Karpas-422 (cell line): ENCODE results near the gene ZNF785. TPM values are rescaled to one million over a fixed set of nuclear protein-coding genes. Genes with fewer than 3 reads are reported as not detected.

Experiments
- DNase-seq: peaks from one replicate; pipeline ENCODE4 v3.0.0-alpha.2; 2015
- H2AFZ ChIP-seq: fragments of 200-600 bp; sonication (generic); 2 replicates; pipeline ENCODE4 v1.6.1; 2014; ENCODE audit warnings: antibody characterized with exemption, low read length, mixed read lengths
- H3K27ac ChIP-seq: fragments of 200-600 bp; sonication (generic); 2 replicates; pipeline ENCODE4 v1.5.1; 2014; ENCODE audit warnings: mild to moderate bottlenecking, low read length, moderate library complexity
- H3K27me3 ChIP-seq: fragments of 200-600 bp; sonication (generic); 2 replicates; pipeline ENCODE4 v1.6.1; 2014; ENCODE audit warnings: low read length, mixed read lengths
- H3K36me3 ChIP-seq: fragments of 200-600 bp; sonication (generic); 2 replicates; pipeline ENCODE4 v1.6.1; 2014; ENCODE audit warnings: low read length, mixed read lengths; ENCODE audit not compliant: insufficient read depth
- H3K4me1 ChIP-seq: fragments of 200-600 bp; sonication (generic); 2 replicates; pipeline ENCODE4 v1.6.1; 2014; ENCODE audit warnings: mild to moderate bottlenecking, low read length, mixed read lengths
- H3K4me2 ChIP-seq: fragments of 200-600 bp; sonication (generic); 2 replicates; pipeline ENCODE4 v1.6.1; 2014; ENCODE audit warnings: low read length, low read depth, mild to moderate bottlenecking; ENCODE audit not compliant: poor library complexity, severe bottlenecking
- H3K4me3 ChIP-seq: fragments of 200-600 bp; sonication (generic); 2 replicates; pipeline ENCODE4 v1.5.1; 2014; ENCODE audit warnings: mild to moderate bottlenecking, antibody characterized with exemption, low read length, mixed read lengths
- H3K79me2 ChIP-seq: fragments of 200-600 bp; sonication (generic); 2 replicates; pipeline ENCODE4 v1.6.1; 2014; ENCODE audit warnings: mild to moderate bottlenecking, low read length, mixed read lengths
- H3K9ac ChIP-seq: fragments of 200-600 bp; sonication (generic); 2 replicates; pipeline ENCODE4 v1.6.0; 2014; ENCODE audit warnings: low read length
- H3K9me2 ChIP-seq: fragments of 200-600 bp; sonication (generic), shearing (Covaris generic); replicated peaks from 2 replicates; pipeline ENCODE4 v1.6.0; 2014; ENCODE audit warnings: mild to moderate bottlenecking, low read length, moderate library complexity; ENCODE audit not compliant: insufficient read depth
- H3K9me3 ChIP-seq: fragments of 300-700, 200-600 bp; sonication (generic); 2 replicates; pipeline ENCODE4 v1.6.1; 2014; ENCODE audit warnings: low read length, mixed read lengths
- H4K20me1 ChIP-seq: fragments of 200-600 bp; sonication (generic); 2 replicates; pipeline ENCODE4 v1.6.1; 2014; ENCODE audit warnings: mild to moderate bottlenecking, antibody characterized with exemption, low read length, low read depth; ENCODE audit not compliant: insufficient read depth
- total RNA-seq: library from RNA; depleted of rRNA; stranded (reverse); fragments of >200 nt; shearing (Covaris generic); gene quantifications from 2 replicates; pipeline ENCODE4 v1.2.3, GENCODE V29; 2014; ENCODE audit warnings: low replicate concordance

The ZNF785 gene
- total RNA-seq, 1 experiment from 2014 or later = 20.8 TPM

GRCh38 chr16:30556125-30556473, 29.4 kb downstream of the ZNF785 start:
- Histone ChIP-seq H3K9me2 (no peaks in the 10 kb centered on the region), H3K27ac (no peak overlapping the region), H3K4me1 (peaks cover 9% of the 10 kb centered on the region), H3K4me2 (no peak overlapping the region), H3K79me2 (peaks cover 15% of the 10 kb centered on the region), H2AFZ (no peak overlapping the region), H3K36me3 (peaks cover 5% of the 10 kb centered on the region; the same call in 1 of the 2 replicates), H3K9ac (no peak overlapping the region), H3K27me3 (no peaks in the 10 kb centered on the region), H4K20me1 (no peaks in the 10 kb centered on the region), H3K9me3 (no peaks in the 10 kb centered on the region), H3K4me3 (no peak overlapping the region)
- no peak for DNase-seq

- no peaks in the 10 kb centered on the region for H4K20me1 ChIP-seq
- H3K27ac ChIP-seq = no peak overlapping the region
- no peaks in the 10 kb centered on the region for H3K27me3 ChIP-seq
- peaks cover 15% of the 10 kb centered on the region for H3K79me2 ChIP-seq
- H3K4me3 ChIP-seq = no peak overlapping the region
- H3K4me2 ChIP-seq = no peak overlapping the region
- no peaks in the 10 kb centered on the region for H3K9me3 ChIP-seq
- no peaks in the 10 kb centered on the region for H3K9me2 ChIP-seq
- no peak overlapping the region for H2AFZ ChIP-seq
- peaks cover 9% of the 10 kb centered on the region for H3K4me1 ChIP-seq
- H3K36me3 ChIP-seq = peaks cover 5% of the 10 kb centered on the region; the same call in 1 of the 2 replicates
- no peak overlapping the region for H3K9ac ChIP-seq
- DNase-seq = no peak
Measured at GRCh38 chr16:30555315-30556124, 30.0 kb downstream of the ZNF785 start.

GRCh38 chr16:30554557-30555314, 30.8 kb downstream of the ZNF785 start:
- H3K4me2 ChIP-seq = no peak overlapping the region
- peaks cover 9% of the 10 kb centered on the region for H3K4me1 ChIP-seq

GRCh38 chr16:30553393-30553899, 32.1 kb downstream of the ZNF785 start:
- Histone ChIP-seq H3K9me3 (no peaks in the 10 kb centered on the region), H4K20me1 (no peaks in the 10 kb centered on the region), H3K9me2 (no peaks in the 10 kb centered on the region), H3K4me1 (peaks cover 5% of the 10 kb centered on the region), H3K36me3 (peaks cover 5% of the 10 kb centered on the region; the same call in 1 of the 2 replicates), H3K79me2 (peaks cover 15% of the 10 kb centered on the region), H3K4me2 (no peak overlapping the region), H3K9ac (no peak overlapping the region), H3K27me3 (no peaks in the 10 kb centered on the region), H3K4me3 (no peak overlapping the region), H2AFZ (no peak overlapping the region), H3K27ac (no peak overlapping the region)
- DNase-seq = no peak

More at GRCh38 chr16:30554557-30555314, 30.8 kb downstream of the ZNF785 start:
- no peaks in the 10 kb centered on the region for H3K27me3 ChIP-seq
- H4K20me1 ChIP-seq = no peaks in the 10 kb centered on the region
- DNase-seq = no peak
- H3K4me3 ChIP-seq = no peak overlapping the region
- H2AFZ ChIP-seq = no peak overlapping the region
- H3K9me2 ChIP-seq = no peaks in the 10 kb centered on the region
- H3K9me3 ChIP-seq = no peaks in the 10 kb centered on the region
- H3K27ac ChIP-seq = no peak overlapping the region
- peaks cover 5% of the 10 kb centered on the region; the same call in 1 of the 2 replicates for H3K36me3 ChIP-seq
- H3K79me2 ChIP-seq = peaks cover 15% of the 10 kb centered on the region
- H3K9ac ChIP-seq = no peak overlapping the region

- Histone ChIP-seq H3K4me2 (no peak overlapping the region), H3K4me3 (no peak overlapping the region), H4K20me1 (no peaks in the 10 kb centered on the region), H3K36me3 (peaks cover 5% of the 10 kb centered on the region; the same call in 1 of the 2 replicates), H3K27me3 (no peaks in the 10 kb centered on the region), H3K9ac (no peak overlapping the region), H3K4me1 (peaks cover 5% of the 10 kb centered on the region), H3K9me2 (no peaks in the 10 kb centered on the region), H3K9me3 (no peaks in the 10 kb centered on the region), H3K27ac (no peak overlapping the region), H3K79me2 (peaks cover 15% of the 10 kb centered on the region), H2AFZ (no peak overlapping the region)
- DNase-seq = no peak
Measured at GRCh38 chr16:30552956-30553355, 32.5 kb downstream of the ZNF785 start.

- H3K4me1 ChIP-seq = no peaks in the 10 kb centered on the region
- DNase-seq = no peak
- no peaks in the 10 kb centered on the region for H3K9me3 ChIP-seq
- H3K79me2 ChIP-seq = peaks cover 5% of the 10 kb centered on the region
- H4K20me1 ChIP-seq = no peaks in the 10 kb centered on the region
- peaks cover 5% of the 10 kb centered on the region; the same call in 1 of the 2 replicates for H3K36me3 ChIP-seq
- no peak overlapping the region for H3K9ac ChIP-seq
- H3K27ac ChIP-seq = no peak overlapping the region
- H3K4me2 ChIP-seq = no peak overlapping the region
- no peaks in the 10 kb centered on the region for H3K9me2 ChIP-seq
- H3K27me3 ChIP-seq = no peaks in the 10 kb centered on the region
- H3K4me3 ChIP-seq = no peak overlapping the region
- H2AFZ ChIP-seq = no peak overlapping the region
Measured at GRCh38 chr16:30551781-30552180, 33.7 kb downstream of the ZNF785 start.

- Histone ChIP-seq H3K27ac (no peak overlapping the region), H3K79me2 (no peaks in the 10 kb centered on the region), H3K4me2 (no peak overlapping the region), H3K27me3 (no peaks in the 10 kb centered on the region), H2AFZ (no peak overlapping the region), H4K20me1 (no peaks in the 10 kb centered on the region), H3K9me3 (no peaks in the 10 kb centered on the region), H3K9ac (no peak overlapping the region), H3K4me1 (no peaks in the 10 kb centered on the region), H3K36me3 (peaks cover 2% of the 10 kb centered on the region; the same call in 1 of the 2 replicates), H3K9me2 (no peaks in the 10 kb centered on the region), H3K4me3 (no peak overlapping the region)
- DNase-seq = no peak
Measured at GRCh38 chr16:30548416-30549253, 36.9 kb downstream of the ZNF785 start.
